ENCODE measurements around the gene AMOTL1. TPM values are rescaled to one million over a fixed set of nuclear protein-coding genes. Genes with fewer than 3 reads are reported as not detected.

Gene AMOTL1
- total RNA-seq, 1 donor from 2014 or later = 22.6 TPM

DNA sequence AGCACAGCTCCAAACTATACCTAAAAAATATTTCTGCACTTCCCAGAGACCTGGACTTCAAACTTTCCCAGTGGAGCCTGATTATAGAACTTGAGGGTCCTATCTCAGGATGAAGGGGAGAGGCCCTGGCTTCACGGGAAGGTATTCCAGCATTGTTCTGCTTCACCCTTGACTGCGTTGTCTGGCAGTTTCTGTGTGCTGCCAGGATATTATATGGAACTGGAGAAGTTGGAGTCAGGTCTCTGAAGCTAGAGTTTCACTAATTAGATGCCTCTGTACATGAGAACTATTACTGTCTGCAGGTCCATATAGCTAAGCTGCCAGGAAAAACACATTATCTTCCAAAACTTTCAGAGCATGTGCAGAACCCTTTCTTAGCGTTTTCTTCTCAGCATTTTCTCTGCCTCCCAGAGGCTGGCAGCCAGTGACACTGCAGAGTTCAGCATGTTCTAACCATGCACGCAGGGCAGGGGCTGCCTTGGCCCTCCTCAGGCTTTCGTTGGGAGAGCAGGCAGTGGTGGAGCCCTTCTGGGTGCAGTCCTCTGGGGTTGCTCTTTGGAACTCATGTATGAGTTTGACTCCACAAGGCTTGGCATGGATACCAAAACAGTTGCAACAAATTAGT, 105.9 kb downstream of the AMOTL1 start:
- Histone ChIP-seq H3K4me1 (no peaks in the 10 kb centered on the region), H3K27me3 (no peaks in the 10 kb centered on the region), H3K79me2 (ENCODE audit: low read depth) (no peaks in the 10 kb centered on the region), H3F3A (ENCODE audit: low read depth) (no peaks in the 10 kb centered on the region), H3K9me3 (ENCODE audit: low read depth) (no peaks in the 10 kb centered on the region), H4K20me1 (ENCODE audit: low read depth) (no peaks in the 10 kb centered on the region), H3K27ac (no peak overlapping the region), H3K9ac (no peak overlapping the region), H2AFZ (replicated peaks) (no peak overlapping the region), H3K4me2 (no peak overlapping the region), H3K4me3 (no peak overlapping the region), H3K36me3 (peaks cover 5% of the 10 kb centered on the region)
- peaks cover 27% of the 10 kb centered on the region for H3K4me1 Mint-ChIP-seq
- no peaks in the 10 kb centered on the region for H3K9me3 Mint-ChIP-seq
- TF ChIP-seq, protein P1, sequence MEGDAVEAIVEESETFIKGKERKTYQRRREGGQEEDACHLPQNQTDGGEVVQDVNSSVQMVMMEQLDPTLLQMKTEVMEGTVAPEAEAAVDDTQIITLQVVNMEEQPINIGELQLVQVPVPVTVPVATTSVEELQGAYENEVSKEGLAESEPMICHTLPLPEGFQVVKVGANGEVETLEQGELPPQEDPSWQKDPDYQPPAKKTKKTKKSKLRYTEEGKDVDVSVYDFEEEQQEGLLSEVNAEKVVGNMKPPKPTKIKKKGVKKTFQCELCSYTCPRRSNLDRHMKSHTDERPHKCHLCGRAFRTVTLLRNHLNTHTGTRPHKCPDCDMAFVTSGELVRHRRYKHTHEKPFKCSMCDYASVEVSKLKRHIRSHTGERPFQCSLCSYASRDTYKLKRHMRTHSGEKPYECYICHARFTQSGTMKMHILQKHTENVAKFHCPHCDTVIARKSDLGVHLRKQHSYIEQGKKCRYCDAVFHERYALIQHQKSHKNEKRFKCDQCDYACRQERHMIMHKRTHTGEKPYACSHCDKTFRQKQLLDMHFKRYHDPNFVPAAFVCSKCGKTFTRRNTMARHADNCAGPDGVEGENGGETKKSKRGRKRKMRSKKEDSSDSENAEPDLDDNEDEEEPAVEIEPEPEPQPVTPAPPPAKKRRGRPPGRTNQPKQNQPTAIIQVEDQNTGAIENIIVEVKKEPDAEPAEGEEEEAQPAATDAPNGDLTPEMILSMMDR (IDR thresholded peaks at IDR 0.05) = no peak
- no peak for TF ChIP-seq EZH2phosphoT487 (IDR thresholded peaks at IDR 0.05)
- TF ChIP-seq EZH2 (IDR thresholded peaks at IDR 0.05) = no peak
- peaks cover 49% of the 10 kb centered on the region for H3K36me3 Mint-ChIP-seq
- H3K4me3 Mint-ChIP-seq = no peak overlapping the region
- no peak overlapping the region for H3K27ac Mint-ChIP-seq
- no peak for DNase-seq (ENCODE audit: low spot score)
- no peaks in the 10 kb centered on the region for H3K27me3 Mint-ChIP-seq (ENCODE audit: insufficient read depth, low read depth)

DNA sequence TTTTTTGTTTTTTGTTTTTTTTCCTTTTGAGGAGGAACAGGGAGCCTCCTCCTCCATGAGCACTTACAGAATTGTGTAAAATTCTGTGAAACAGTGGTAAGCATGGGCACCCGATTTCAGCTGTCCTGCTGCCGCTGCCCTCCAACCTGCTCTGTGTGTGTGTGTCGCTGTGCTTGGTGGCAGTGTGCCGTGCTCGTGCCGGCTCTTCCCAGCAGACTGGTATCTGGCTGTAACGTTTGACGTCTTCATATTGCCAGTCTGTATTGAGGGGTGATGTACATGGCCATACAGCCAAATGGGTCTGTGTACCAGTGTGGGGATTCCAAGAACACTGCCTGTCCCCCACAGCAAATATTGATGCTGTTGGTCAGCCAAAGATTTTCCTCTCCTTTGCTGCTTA, 108.1 kb downstream of the AMOTL1 start:
- H3K9me3 Mint-ChIP-seq = no peaks in the 10 kb centered on the region
- H3K36me3 Mint-ChIP-seq = peaks cover 50% of the 10 kb centered on the region

DNA sequence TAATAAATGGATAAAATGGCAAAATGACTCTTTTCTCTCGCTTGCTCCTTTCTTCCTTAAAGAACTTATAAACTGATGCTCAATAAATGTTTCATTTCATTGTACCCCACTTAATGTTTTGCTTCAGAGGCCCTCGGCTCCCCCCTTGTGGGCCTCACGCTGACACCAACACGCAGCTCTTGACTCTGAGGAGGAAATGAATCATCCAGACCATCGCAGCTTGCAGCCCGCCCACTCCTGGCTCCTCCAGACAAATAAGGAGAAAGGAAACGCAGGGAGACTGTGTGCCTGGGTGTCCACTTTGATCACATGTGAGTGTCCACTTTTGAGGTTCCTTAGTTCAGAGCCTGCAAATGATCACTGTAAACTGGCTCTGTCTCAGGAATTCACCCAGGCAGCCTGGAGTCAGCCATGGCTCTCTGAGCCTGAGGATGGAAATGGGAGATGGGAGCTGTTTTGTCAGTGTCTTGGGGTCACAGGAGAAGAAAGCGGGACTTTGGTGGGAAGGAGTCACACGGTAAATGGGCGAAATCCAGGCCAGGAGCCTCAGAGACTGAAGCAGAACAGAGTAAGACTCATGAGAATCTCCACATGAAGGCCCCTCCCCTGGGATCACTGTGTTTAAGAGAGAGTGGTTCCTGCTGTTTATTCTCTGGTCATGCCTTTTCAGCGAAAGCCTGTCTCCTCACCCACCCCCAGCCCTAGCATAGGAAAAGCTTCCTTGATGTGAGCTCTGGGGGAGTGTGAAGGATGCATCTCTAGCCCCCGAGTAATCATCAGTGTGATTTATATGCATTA, 108.7 kb downstream of the AMOTL1 start:
- Histone ChIP-seq H3K27me3 (no peaks in the 10 kb centered on the region), H3K4me3 (no peak overlapping the region), H3F3A (ENCODE audit: low read depth) (no peaks in the 10 kb centered on the region), H3K4me1 (no peaks in the 10 kb centered on the region), H3K79me2 (ENCODE audit: low read depth) (no peaks in the 10 kb centered on the region), H3K27ac (no peak overlapping the region), H3K9me3 (ENCODE audit: low read depth) (no peaks in the 10 kb centered on the region), H3K36me3 (no peaks in the 10 kb centered on the region), H3K9ac (no peak overlapping the region), H2AFZ (replicated peaks) (no peak overlapping the region), H3K4me2 (no peak overlapping the region), H4K20me1 (ENCODE audit: low read depth) (no peaks in the 10 kb centered on the region)
- H3K36me3 Mint-ChIP-seq = peaks cover 48% of the 10 kb centered on the region
- H3K4me3 Mint-ChIP-seq = peak overlapping the region; percentile 14
- peaks cover 27% of the 10 kb centered on the region for H3K4me1 Mint-ChIP-seq
- DNase-seq (ENCODE audit: low spot score) = no peak
- peak overlapping the region; percentile 75 for H3K27ac Mint-ChIP-seq
- TF ChIP-seq, protein P1 (IDR thresholded peaks at IDR 0.05) = no peak
- TF ChIP-seq EZH2 (IDR thresholded peaks at IDR 0.05) = no peak
- no peak for TF ChIP-seq EZH2phosphoT487 (IDR thresholded peaks at IDR 0.05)
- H3K27me3 Mint-ChIP-seq (ENCODE audit: insufficient read depth, low read depth) = no peaks in the 10 kb centered on the region
- no peaks in the 10 kb centered on the region for H3K9me3 Mint-ChIP-seq

More for the DNA sequence above, 108.1 kb downstream of the AMOTL1 start:
- Histone ChIP-seq H3K4me2 (no peak overlapping the region), H3K4me3 (no peak overlapping the region), H3K36me3 (no peaks in the 10 kb centered on the region), H3K27me3 (no peaks in the 10 kb centered on the region), H3K9ac (no peak overlapping the region), H3K79me2 (ENCODE audit: low read depth) (no peaks in the 10 kb centered on the region), H2AFZ (replicated peaks) (no peak overlapping the region), H4K20me1 (ENCODE audit: low read depth) (no peaks in the 10 kb centered on the region), H3K27ac (no peak overlapping the region), H3F3A (ENCODE audit: low read depth) (no peaks in the 10 kb centered on the region), H3K9me3 (ENCODE audit: low read depth) (no peaks in the 10 kb centered on the region), H3K4me1 (no peaks in the 10 kb centered on the region)
- no peak for DNase-seq (ENCODE audit: low spot score)
- no peak overlapping the region for H3K4me3 Mint-ChIP-seq
- TF ChIP-seq EZH2phosphoT487 (IDR thresholded peaks at IDR 0.05) = no peak
- no peak for TF ChIP-seq EZH2 (IDR thresholded peaks at IDR 0.05)
- TF ChIP-seq, protein P1 (IDR thresholded peaks at IDR 0.05) = no peak
- no peaks in the 10 kb centered on the region for H3K27me3 Mint-ChIP-seq (ENCODE audit: insufficient read depth, low read depth)
- peak overlapping the region; percentile 75 for H3K27ac Mint-ChIP-seq
- peaks cover 27% of the 10 kb centered on the region for H3K4me1 Mint-ChIP-seq
